H1 (cell line): ENCODE measurements around the gene AP2B1. TPM values are rescaled to one million over a fixed set of nuclear protein-coding genes. Genes with fewer than 3 reads are reported as not detected.

Experiments
- ASH2L ChIP-seq: fragments of 200-600, 300-600 bp; sonication (generic); IDR thresholded peaks from one replicate; pipeline ENCODE4 v1.7.1; 2017; ENCODE audit warnings: low read length
- ATF2 ChIP-seq: IDR thresholded peaks from 2 replicates; pipeline ENCODE4 v1.6.1; 2012; ENCODE audit warnings: low read length, inconsistent platforms
- FOSL1 ChIP-seq: IDR thresholded peaks from 2 replicates; pipeline ENCODE4 v1.6.1; 2011; ENCODE audit warnings: mild to moderate bottlenecking, low read depth, low read length, moderate library complexity; ENCODE audit not compliant: insufficient read depth
- MAX ChIP-seq: IDR thresholded peaks from 2 replicates; pipeline ENCODE4 v1.6.1; 2012; ENCODE audit warnings: inconsistent platforms
- RAD21 ChIP-seq, 2 experiments: IDR thresholded peaks in 1 of 2; conservative IDR thresholded peaks in 1 of 2; 2 replicates each; pipeline ENCODE4 v1.6.1; 2011; ENCODE audit warnings: low read depth in 2 of 2, low read length in 2 of 2, improper control_type of control experiment in 1 of 2, inconsistent platforms in 1 of 2, mild to moderate bottlenecking in 1 of 2, moderate library complexity in 1 of 2
- RBBP5 ChIP-seq: IDR thresholded peaks from 2 replicates; pipeline ENCODE4 v1.7.1; 2012; ENCODE audit warnings: low read depth, mild to moderate bottlenecking, inconsistent platforms, low read length, moderate library complexity, borderline replicate concordance
- RFX5 ChIP-seq: IDR thresholded peaks from 2 replicates; pipeline ENCODE4 v1.6.1; 2011; ENCODE audit warnings: low read depth, low read length, improper control_type of control experiment, borderline replicate concordance
- polyA plus RNA-seq, 7 experiments: library from polyadenylated mRNA; depleted of rRNA in 3 of 7; stranded (reverse) in 5 of 7; unstranded in 2 of 7; fragments of >200 nt in 5 of 7; fragments of 200-250 nt in 2 of 7; gene quantifications; 1 replicate in 5 of 7; 2 replicates in 1 of 7; 4 replicates in 1 of 7; pipeline versions ENCODE4 v1.2.1 to v1.2.3, GENCODE V29; 2011 to 2013; ENCODE audit warnings: missing spikeins in 2 of 7, mixed read lengths in 2 of 7
- total RNA-seq: library from RNA; stranded (reverse); fragmentation: NEBNext Ultra II Directional; extraction: Animal tissue kit (Norgen Biotek cat#: 25700); gene quantifications from 2 replicates; pipeline ENCODE4 v1.2.1, GENCODE V29; 2021

Gene AP2B1
- total and polyA plus RNA-seq, 2 of the 8 experiments (the other 6 are each of a cell fraction or from before 2014, with no cell fraction given), result 95.5 to 199 TPM

GRCh38 chr17:35679007-35679682 is 92.0 kb downstream of the AP2B1 start (continued):
- TF ChIP-seq FOSL1 (no peak), MAX (no peak), ATF2 (no peak), RBBP5 (no peak), ASH2L (no peak), RAD21 (IDR thresholded peaks at IDR 0.05 in 1 of 2, conservative IDR thresholded peaks at IDR 0.05 in 1 of 2; ENCODE audit: low read depth in 2 of 2, low read length in 2 of 2) (no peak), RFX5 (no peak)
